CD4-positive, alpha-beta T cell treated with Interleukin-21 for 1 hour (primary cell): ENCODE data around the gene RRAGC.

Source experiments
- DNase-seq: peaks from one replicate; pipeline ENCODE4 v3.0.0-alpha.2; 2020

The RRAGC gene

GRCh38 chr1:38859561-38860453 lies at the start of gene RRAGC:
Gene RRAGC (minus strand): TSS chr1:38859772. CDS start chr1:38859646, 126 bp downstream.
- peak; percentile 98 for DNase-seq

- DNase-seq, result no peak
Measured at GRCh38 chr1:38908821-38909220, 49.2 kb upstream of the RRAGC start.

GRCh38 chr1:38905985-38906384 lies 46.4 kb upstream of the RRAGC start:
- no peak for DNase-seq

- DNase-seq, result no peak
Measured at GRCh38 chr1:38899560-38899959, 40.0 kb upstream of the RRAGC start.

GRCh38 chr1:38898653-38899230 lies 39.2 kb upstream of the RRAGC start:
- no peak for DNase-seq

- DNase-seq, result no peak
Measured at GRCh38 chr1:38896169-38896568, 36.6 kb upstream of the RRAGC start.

GRCh38 chr1:38892976-38893375 lies 33.4 kb upstream of the RRAGC start:
- no peak for DNase-seq

GRCh38 chr1:38891753-38892152 lies 32.2 kb upstream of the RRAGC start:
- peak; percentile 10 for DNase-seq

- DNase-seq, result no peak
Measured at GRCh38 chr1:38889589-38889988, 30.0 kb upstream of the RRAGC start.

GRCh38 chr1:38888423-38889333 lies 29.1 kb upstream of the RRAGC start:
- DNase-seq, result no peak

- DNase-seq, result no peak
Measured at GRCh38 chr1:38885092-38885491, 25.5 kb upstream of the RRAGC start.

GRCh38 chr1:38881487-38881886 lies 21.9 kb upstream of the RRAGC start, which contains the start of gene GJA9:
Gene GJA9 (minus strand): TSS chr1:38881587. CDS start chr1:38876098, 5,489 bp downstream.
- no peak for DNase-seq

GRCh38 chr1:38875811-38876210 lies 16.2 kb upstream of the RRAGC start:
- DNase-seq, result no peak

GRCh38 chr1:38873027-38873969 lies 13.7 kb upstream of the RRAGC start, which contains the start of gene MYCBP:
Gene MYCBP (minus strand): TSS chr1:38873348. CDS start chr1:38873305, 43 bp downstream.
- peak; percentile 98 for DNase-seq

- DNase-seq, result peak; percentile 21
Measured at GRCh38 chr1:38872401-38873026, 12.9 kb upstream of the RRAGC start.

- DNase-seq, result no peak
Measured at GRCh38 chr1:38870996-38871395, 11.4 kb upstream of the RRAGC start.

GRCh38 chr1:38867208-38867607 lies 7.6 kb upstream of the RRAGC start:
- no peak for DNase-seq

- no peak for DNase-seq
Measured at GRCh38 chr1:38865112-38865715, 5.6 kb upstream of the RRAGC start.

- no peak for DNase-seq
Measured at GRCh38 chr1:38860454-38860795, 853 bp upstream of the RRAGC start.

- peak; percentile 39 for DNase-seq
Measured at GRCh38 chr1:38858833-38859560, 575 bp downstream of the RRAGC start.
